ENCODE data around the gene BIN1.

GRCh38 chr2:127065940-127066318 is 41.0 kb downstream of the BIN1 start:
- TF ChIP-seq, protein P1, sequence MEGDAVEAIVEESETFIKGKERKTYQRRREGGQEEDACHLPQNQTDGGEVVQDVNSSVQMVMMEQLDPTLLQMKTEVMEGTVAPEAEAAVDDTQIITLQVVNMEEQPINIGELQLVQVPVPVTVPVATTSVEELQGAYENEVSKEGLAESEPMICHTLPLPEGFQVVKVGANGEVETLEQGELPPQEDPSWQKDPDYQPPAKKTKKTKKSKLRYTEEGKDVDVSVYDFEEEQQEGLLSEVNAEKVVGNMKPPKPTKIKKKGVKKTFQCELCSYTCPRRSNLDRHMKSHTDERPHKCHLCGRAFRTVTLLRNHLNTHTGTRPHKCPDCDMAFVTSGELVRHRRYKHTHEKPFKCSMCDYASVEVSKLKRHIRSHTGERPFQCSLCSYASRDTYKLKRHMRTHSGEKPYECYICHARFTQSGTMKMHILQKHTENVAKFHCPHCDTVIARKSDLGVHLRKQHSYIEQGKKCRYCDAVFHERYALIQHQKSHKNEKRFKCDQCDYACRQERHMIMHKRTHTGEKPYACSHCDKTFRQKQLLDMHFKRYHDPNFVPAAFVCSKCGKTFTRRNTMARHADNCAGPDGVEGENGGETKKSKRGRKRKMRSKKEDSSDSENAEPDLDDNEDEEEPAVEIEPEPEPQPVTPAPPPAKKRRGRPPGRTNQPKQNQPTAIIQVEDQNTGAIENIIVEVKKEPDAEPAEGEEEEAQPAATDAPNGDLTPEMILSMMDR (conservative IDR thresholded peaks at IDR 0.05; ENCODE audit: low read length): no peak
- no peak for TF ChIP-seq EZH2phosphoT487 (IDR thresholded peaks at IDR 0.05; ENCODE audit: borderline replicate concordance, low read depth, low read length)
